HEK293 (cell line): ENCODE measurements around the gene TSC22D3.

Experiments used
- CTCF ChIP-seq: fragments of 450-650 bp; formaldehyde crosslinking; IDR thresholded peaks from 2 replicates; pipeline ENCODE4 v1.5.1; 2016; ENCODE audit warnings: missing biosample characterization, missing genetic modification characterization
- REST ChIP-seq: fragments of 450-650 bp; formaldehyde crosslinking; IDR thresholded peaks from 2 replicates; pipeline ENCODE4 v1.5.1; 2016; ENCODE audit warnings: missing biosample characterization, missing genetic modification characterization
- YY1 ChIP-seq: fragments of 450-650 bp; formaldehyde crosslinking; IDR thresholded peaks from 2 replicates; pipeline ENCODE4 v1.5.1; 2018; ENCODE audit warnings: missing biosample characterization, missing genetic modification characterization
- ZBTB21 ChIP-seq: fragments of 450-650 bp; formaldehyde crosslinking; IDR thresholded peaks from 2 replicates; pipeline ENCODE4 v1.5.1; 2017; ENCODE audit warnings: missing biosample characterization, missing genetic modification characterization
- ZEB2 ChIP-seq: fragments of 450-650 bp; formaldehyde crosslinking; IDR thresholded peaks from 2 replicates; pipeline ENCODE4 v1.5.1; 2016; ENCODE audit warnings: missing biosample characterization, missing genetic modification characterization
- ZNF184 ChIP-seq: fragments of 450-650 bp; IDR thresholded peaks from 2 replicates; pipeline ENCODE4 v1.5.1; 2018; ENCODE audit warnings: missing biosample characterization, mild to moderate bottlenecking, missing genetic modification characterization
- ZNF19 ChIP-seq: fragments of 450-650 bp; formaldehyde crosslinking; IDR thresholded peaks from 2 replicates; pipeline ENCODE4; 2016; ENCODE audit warnings: missing biosample characterization, missing genetic modification characterization, low read depth
- ZNF571 ChIP-seq: fragments of 450-650 bp; formaldehyde crosslinking; IDR thresholded peaks from 2 replicates; pipeline ENCODE4 v1.5.0; 2017; ENCODE audit warnings: missing biosample characterization, missing genetic modification characterization

GRCh38 chrX:107711521-107712181 is 63.9 kb downstream of the TSC22D3 start:
- no peak for TF ChIP-seq CTCF
- TF ChIP-seq REST (tag by site-specific recombination): no peak
- TF ChIP-seq ZNF184: no peak
- TF ChIP-seq YY1 (tag by site-specific recombination): no peak
- no peak for TF ChIP-seq ZNF19 (tag by site-specific recombination)
- TF ChIP-seq ZNF571 (tag by site-specific recombination): no peak
- TF ChIP-seq ZBTB21 (tag by site-specific recombination): no peak
- no peak for TF ChIP-seq ZEB2 (tag by site-specific recombination)
